GM12864 (cell line): Measurements from ENCODE around the gene ACSM6.

ENCODE experiments used
- DNase-seq: peaks from one replicate; pipeline ENCODE4 v3.0.0-alpha.2; 2011; ENCODE audit warnings: low read depth
- H3K4me3 ChIP-seq: 2 replicates; pipeline ENCODE4 v1.5.1; 2011; ENCODE audit warnings: mild to moderate bottlenecking, low read depth, low read length, control low read depth
- CTCF ChIP-seq: IDR thresholded peaks from 2 replicates; pipeline ENCODE4 v1.5.1; 2011; ENCODE audit warnings: low read depth, mild to moderate bottlenecking, moderate library complexity, low read length, control low read depth, inconsistent platforms; ENCODE audit errors: missing control alignments

ACSM6 gene

GRCh38 chr10:95245425-95246055 lies 51.5 kb downstream of the ACSM6 start:
- no peak overlapping the region; the same call in 1 of the 2 replicates for H3K4me3 ChIP-seq
- no peak for TF ChIP-seq CTCF
- peak; percentile 85 for DNase-seq

GRCh38 chr10:95246582-95247051 lies 52.6 kb downstream of the ACSM6 start:
- TF ChIP-seq CTCF, result peak; percentile 84
- peak; percentile 57 for DNase-seq
- H3K4me3 ChIP-seq, result no peak overlapping the region

GRCh38 chr10:95247200-95247880 lies 53.3 kb downstream of the ACSM6 start:
- H3K4me3 ChIP-seq, result no peak overlapping the region
- no peak for DNase-seq
- TF ChIP-seq CTCF, result no peak

GRCh38 chr10:95247881-95248583 lies 54.0 kb downstream of the ACSM6 start:
- no peak for DNase-seq
- H3K4me3 ChIP-seq, result no peak overlapping the region
- TF ChIP-seq CTCF, result no peak

GRCh38 chr10:95248989-95249388 lies 55.0 kb downstream of the ACSM6 start:
- DNase-seq, result no peak
- TF ChIP-seq CTCF, result no peak
- H3K4me3 ChIP-seq, result no peak overlapping the region

- no peak for TF ChIP-seq CTCF
Observed at GRCh38 chr10:95249467-95249866, 55.4 kb downstream of the ACSM6 start.

More at GRCh38 chr10:95249467-95249866, 55.4 kb downstream of the ACSM6 start:
- DNase-seq, result no peak
- no peak overlapping the region for H3K4me3 ChIP-seq
